GM12872 (cell line): ENCODE results near the gene RNF44.

Experiments used
- TF ChIP-seq, protein P1 (sequence below): IDR thresholded peaks from 3 replicates; pipeline ENCODE4 v1.5.1; 2011; ENCODE audit warnings: low read depth, mild to moderate bottlenecking, low read length, moderate library complexity; ENCODE audit not compliant: insufficient read depth

Gene RNF44

DNA sequence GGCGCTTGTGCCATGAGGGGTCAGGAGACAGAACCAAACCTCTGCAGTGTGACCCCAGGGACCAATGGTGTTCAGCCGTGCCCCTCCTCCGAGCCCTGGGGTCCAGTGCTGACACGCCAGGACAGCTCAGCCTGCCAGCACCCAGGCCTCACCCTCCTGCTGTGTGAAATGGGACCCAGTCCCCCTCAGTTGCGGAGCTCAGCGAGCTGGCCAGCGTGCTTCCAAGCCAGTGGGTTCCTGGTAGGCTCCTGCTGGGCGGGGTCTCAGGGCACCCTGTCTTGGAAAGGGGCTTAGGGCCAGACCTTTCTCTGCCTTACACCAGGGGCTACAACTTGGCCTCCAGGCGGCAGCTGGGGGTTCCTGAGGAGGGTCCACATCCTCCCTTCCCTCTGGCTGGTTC lies 4.4 kb downstream of the RNF44 start:
- TF ChIP-seq, protein P1, sequence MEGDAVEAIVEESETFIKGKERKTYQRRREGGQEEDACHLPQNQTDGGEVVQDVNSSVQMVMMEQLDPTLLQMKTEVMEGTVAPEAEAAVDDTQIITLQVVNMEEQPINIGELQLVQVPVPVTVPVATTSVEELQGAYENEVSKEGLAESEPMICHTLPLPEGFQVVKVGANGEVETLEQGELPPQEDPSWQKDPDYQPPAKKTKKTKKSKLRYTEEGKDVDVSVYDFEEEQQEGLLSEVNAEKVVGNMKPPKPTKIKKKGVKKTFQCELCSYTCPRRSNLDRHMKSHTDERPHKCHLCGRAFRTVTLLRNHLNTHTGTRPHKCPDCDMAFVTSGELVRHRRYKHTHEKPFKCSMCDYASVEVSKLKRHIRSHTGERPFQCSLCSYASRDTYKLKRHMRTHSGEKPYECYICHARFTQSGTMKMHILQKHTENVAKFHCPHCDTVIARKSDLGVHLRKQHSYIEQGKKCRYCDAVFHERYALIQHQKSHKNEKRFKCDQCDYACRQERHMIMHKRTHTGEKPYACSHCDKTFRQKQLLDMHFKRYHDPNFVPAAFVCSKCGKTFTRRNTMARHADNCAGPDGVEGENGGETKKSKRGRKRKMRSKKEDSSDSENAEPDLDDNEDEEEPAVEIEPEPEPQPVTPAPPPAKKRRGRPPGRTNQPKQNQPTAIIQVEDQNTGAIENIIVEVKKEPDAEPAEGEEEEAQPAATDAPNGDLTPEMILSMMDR = no peak

DNA sequence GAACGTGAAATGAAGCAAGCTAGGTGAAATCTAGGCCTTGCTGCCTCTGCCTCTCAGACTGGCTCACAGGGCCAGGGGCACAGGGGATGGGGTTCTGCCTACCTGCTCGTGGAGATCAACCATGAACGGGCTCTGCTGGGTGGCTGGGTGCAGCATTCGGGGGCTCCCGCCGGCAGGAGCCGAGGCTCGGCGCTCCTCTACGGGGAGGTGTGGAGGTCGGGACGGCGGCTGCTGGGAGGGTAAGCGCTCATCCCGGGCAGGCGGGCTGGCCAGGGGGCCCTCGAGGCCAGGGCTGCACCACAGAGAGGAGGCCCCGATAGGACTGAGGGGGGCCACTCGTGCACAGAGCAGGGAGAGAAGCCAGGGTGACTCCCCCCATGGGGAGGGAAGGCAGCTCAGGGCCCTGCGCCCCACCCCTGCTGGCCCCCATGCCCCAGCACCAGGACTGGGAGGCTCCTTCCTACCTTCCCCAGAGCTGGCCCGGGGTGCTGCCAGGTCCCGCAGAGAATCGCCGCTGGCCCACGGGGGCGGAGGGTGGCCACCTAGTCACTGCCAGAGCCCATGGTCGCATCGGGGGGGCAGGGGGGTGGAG lies 5.2 kb downstream of the RNF44 start:
- TF ChIP-seq, protein P1 = no peak

DNA sequence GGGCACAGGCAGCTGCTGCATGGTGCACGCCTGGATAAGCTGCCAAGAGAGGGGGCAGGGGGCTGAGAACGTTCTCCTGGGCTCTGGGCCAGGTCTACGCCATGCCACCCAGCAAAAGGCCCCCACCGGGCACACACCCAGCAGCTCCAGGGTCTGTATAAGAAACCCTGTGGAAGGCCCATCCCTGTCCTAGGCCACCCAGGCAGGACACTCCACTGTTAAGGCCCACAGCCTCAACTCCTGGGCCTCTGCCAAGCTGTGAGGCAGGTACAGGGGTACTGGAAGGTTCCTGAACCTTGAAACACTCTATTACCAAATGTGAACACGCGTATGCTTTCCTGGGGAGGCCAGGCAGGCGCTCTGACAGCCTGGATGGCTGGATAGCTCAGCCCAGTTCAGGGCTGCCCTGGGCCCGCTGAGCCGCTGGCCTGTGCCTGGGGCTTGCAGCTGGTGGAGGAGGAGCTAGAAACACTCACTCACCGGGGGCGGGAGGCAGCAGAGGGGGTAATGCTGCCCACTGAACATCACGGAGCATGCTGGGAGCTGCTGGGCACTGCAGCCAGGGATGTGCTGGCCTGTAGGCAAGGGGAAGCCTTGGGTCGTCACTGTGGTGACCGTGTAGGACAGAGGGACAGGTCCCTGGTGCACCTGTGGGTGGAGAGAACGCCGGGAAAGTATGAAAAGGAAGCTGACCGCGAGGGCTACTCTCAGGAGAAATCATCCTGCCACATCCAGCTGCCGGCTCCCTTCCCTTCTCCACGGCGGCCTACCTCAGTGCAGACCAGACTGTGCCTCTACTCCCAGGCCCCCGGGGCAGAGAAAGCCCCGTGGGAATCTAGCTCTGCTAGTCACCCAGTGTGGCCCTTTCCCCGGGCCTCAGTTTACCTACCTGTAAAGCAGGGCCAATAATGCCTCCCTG lies 6.0 kb downstream of the RNF44 start:
- TF ChIP-seq, protein P1 = no peak

DNA sequence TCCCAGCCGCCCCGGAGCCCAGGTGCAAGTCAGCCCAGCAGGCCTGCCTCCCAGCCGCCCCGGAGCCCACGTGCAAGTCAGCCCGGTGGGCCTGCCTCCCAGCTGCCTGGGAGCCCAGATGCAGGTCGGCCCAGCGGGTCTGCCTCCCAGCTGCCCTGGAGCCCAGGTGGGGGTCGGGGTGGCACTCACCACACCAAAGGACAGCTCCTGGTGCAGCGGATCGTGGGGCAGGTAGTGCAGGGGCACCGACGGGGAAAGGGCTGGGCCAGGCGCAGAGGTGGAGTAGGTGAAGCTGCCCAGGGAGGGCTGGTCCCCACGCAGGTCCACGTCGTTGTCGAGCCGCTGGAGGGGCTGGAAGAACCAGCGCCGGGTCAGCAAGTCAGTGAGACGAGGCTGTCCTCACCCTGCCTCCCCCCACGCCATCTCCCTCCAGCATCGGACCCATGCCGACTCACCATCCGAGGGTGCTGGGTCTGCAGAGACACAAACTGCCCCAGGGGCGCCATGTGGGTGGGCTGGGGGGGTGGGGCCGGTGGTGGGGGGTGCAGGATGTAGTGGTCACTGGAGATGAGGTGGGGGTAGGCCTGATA lies 6.7 kb downstream of the RNF44 start:
- TF ChIP-seq, protein P1 = no peak

DNA sequence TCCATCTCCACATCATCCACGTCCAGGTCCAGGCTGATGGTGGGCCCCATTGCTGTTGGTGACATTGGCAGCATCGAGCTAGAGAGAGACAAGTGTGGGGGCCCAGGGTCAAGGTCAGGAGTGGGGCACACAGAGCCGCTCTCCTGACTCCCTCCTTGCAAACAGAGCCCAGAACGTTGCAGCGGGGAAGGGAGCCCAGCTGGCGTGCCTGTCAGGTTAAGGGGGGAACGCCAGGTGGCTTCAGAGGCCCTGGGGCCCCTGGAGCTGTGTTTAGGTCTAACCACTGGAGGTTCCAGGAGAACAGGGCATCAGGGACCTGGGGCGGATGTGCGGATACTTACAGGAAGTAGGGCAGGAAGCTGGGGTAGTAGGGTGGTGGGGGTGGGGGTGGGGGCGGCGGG lies 7.5 kb downstream of the RNF44 start:
- TF ChIP-seq, protein P1 = no peak

DNA sequence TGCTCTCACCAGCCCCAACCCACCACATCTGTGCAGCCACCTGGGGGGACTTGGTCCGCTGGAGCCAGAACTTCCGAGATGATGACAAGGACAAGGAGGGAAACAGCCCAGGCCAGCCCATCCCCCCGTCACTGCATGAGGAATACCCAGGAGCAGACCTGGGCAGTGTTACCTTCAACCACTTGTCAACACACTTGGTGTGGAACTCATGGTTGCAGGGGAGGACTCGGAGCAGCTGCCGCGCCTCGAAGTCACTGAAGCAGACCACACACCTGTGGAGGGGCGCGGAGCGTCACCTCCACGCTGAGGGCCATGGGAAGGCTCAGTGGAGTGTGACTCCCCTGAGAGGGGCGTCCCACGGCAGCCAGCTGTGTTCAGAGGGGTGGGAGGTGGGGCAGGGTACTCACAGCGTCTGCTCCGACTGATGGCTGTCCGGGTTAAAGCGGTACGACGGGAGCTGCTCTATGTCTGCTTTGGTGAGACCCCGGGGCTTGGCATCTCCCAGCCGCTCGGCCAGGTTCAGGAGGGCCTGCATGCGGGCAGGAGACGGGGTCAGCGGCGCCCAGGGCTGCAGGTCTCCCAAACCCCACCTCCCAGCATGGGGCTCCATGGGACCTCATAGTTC lies 8.0 kb downstream of the RNF44 start:
- TF ChIP-seq, protein P1 = no peak

DNA sequence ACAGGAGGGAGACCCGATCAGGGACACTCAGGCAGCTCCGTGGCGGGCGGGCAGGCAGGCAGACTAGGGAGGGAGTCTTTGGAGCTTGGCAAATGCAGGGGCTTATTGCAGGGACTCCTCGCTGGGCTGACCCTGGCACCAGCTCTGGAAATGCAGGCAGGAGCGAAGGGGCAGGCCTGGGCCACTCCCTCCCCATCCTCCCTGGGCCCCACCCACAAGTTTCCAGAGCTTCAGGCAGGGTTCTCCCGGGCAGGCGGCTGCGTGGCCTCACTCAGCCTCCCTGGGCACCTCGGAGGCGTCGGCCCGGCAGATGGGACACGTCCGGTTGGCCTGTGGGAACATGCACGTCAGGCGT lies 8.5 kb downstream of the RNF44 start:
- TF ChIP-seq, protein P1 = no peak
